Liver (tissue), 9 donors: ENCODE results near the gene EPB41L4B. TPM values are rescaled to one million over a fixed set of nuclear protein-coding genes. Genes with fewer than 3 reads are reported as not detected.
A peak's percentile ranks its signal among the peaks of the same experiment; 100 is the strongest.

Experiments
- DNase-seq: peaks from one replicate; pipeline ENCODE4 v3.0.0-alpha.2; 2017; ENCODE audit warnings: low spot score
- H3K27ac ChIP-seq, 2 donors: one replicate each; pipeline ENCODE4 v1.7.0; 2013; ENCODE audit warnings: inconsistent platforms in 2 of 2, low read length in 2 of 2, control low read depth in 1 of 2, low read depth in 1 of 2, mild to moderate bottlenecking in 1 of 2
- H3K27me3 ChIP-seq, 4 donors: one replicate each; pipeline versions ENCODE4 v1.6.1 to v1.7.0; 2013; ENCODE audit warnings: low read length in 3 of 4, inconsistent platforms in 1 of 4, mild to moderate bottlenecking in 1 of 4, moderate library complexity in 1 of 4; ENCODE audit not compliant: control insufficient read depth in 4 of 4, insufficient read depth in 4 of 4
- H3K36me3 ChIP-seq, 4 donors: one replicate each; pipeline versions ENCODE4 v1.6.1 to v1.7.0; 2013; ENCODE audit warnings: low read length in 3 of 4, mild to moderate bottlenecking in 3 of 4, low read depth in 1 of 4, moderate library complexity in 1 of 4; ENCODE audit not compliant: control insufficient read depth in 4 of 4, insufficient read depth in 3 of 4
- H3K4me1 ChIP-seq, 4 donors: one replicate each; pipeline versions ENCODE4 v1.6.1 to v1.7.0; 2013; ENCODE audit warnings: low read length in 3 of 4, mild to moderate bottlenecking in 3 of 4, moderate library complexity in 1 of 4; ENCODE audit not compliant: control insufficient read depth in 4 of 4, insufficient read depth in 4 of 4
- H3K4me3 ChIP-seq, 3 donors: one replicate each; pipeline versions ENCODE4 v1.6.1 to v1.7.0; 2013; ENCODE audit warnings: low read length in 3 of 3, control low read depth in 1 of 3, low read depth in 1 of 3, mild to moderate bottlenecking in 1 of 3
- H3K9ac ChIP-seq, 2 donors: one replicate each; pipeline ENCODE4 v1.7.0; 2013; ENCODE audit warnings: low read length in 2 of 2, mild to moderate bottlenecking in 2 of 2, moderate library complexity in 2 of 2, control low read depth in 1 of 2, low read depth in 1 of 2
- H3K9me3 ChIP-seq, 4 donors: one replicate each; pipeline versions ENCODE4 v1.6.1 to v1.7.0; 2013; ENCODE audit warnings: low read length in 3 of 4; ENCODE audit not compliant: control insufficient read depth in 4 of 4
- EGR1 ChIP-seq, 2 donors: IDR thresholded peaks; 2 replicates each; pipeline ENCODE4 v1.6.1; 2016 to 2018; ENCODE audit warnings: antibody characterized with exemption in 2 of 2, low read depth in 2 of 2
- FOXA1 ChIP-seq: IDR thresholded peaks from 2 replicates; pipeline ENCODE4 v1.6.1; 2016; ENCODE audit warnings: antibody characterized with exemption
- FOXA2 ChIP-seq: IDR thresholded peaks from 2 replicates; pipeline ENCODE4 v1.6.1; 2016; ENCODE audit warnings: antibody characterized with exemption
- GABPA ChIP-seq, 2 donors: IDR thresholded peaks in 1 of 2; conservative IDR thresholded peaks in 1 of 2; 2 replicates each; pipeline ENCODE4 v1.6.1; 2016; ENCODE audit warnings: antibody characterized with exemption in 2 of 2, mild to moderate bottlenecking in 1 of 2, moderate library complexity in 1 of 2
- HNF4A ChIP-seq, 2 donors: conservative IDR thresholded peaks; 2 replicates each; pipeline ENCODE4 v1.6.1; 2016; ENCODE audit warnings: antibody characterized with exemption in 2 of 2, mild to moderate bottlenecking in 2 of 2
- HNF4G ChIP-seq: IDR thresholded peaks from 2 replicates; pipeline ENCODE4 v1.6.1; 2016; ENCODE audit warnings: antibody characterized with exemption
- JUND ChIP-seq, 2 donors: IDR thresholded peaks; 2 replicates each; pipeline ENCODE4 v1.6.1; 2016; ENCODE audit warnings: antibody characterized with exemption in 2 of 2
- NR2F2 ChIP-seq: IDR thresholded peaks from 2 replicates; pipeline ENCODE4 v1.6.1; 2016; ENCODE audit warnings: antibody characterized with exemption
- RAD21 ChIP-seq, 2 donors: IDR thresholded peaks; 2 replicates each; pipeline ENCODE4 v1.6.1; 2016; ENCODE audit warnings: antibody characterized with exemption in 2 of 2, mild to moderate bottlenecking in 2 of 2
- REST ChIP-seq: IDR thresholded peaks from 2 replicates; pipeline ENCODE4 v1.6.1; 2016; ENCODE audit warnings: antibody characterized with exemption, mild to moderate bottlenecking
- RXRA ChIP-seq, 2 donors: IDR thresholded peaks; 2 replicates each; pipeline ENCODE4 v1.6.1; 2017 to 2018; ENCODE audit warnings: antibody characterized with exemption in 2 of 2, mild to moderate bottlenecking in 1 of 2
- SP1 ChIP-seq: IDR thresholded peaks from 2 replicates; pipeline ENCODE4 v1.6.1; 2018; ENCODE audit warnings: antibody characterized with exemption, mild to moderate bottlenecking
- TAF1 ChIP-seq: conservative IDR thresholded peaks from 2 replicates; pipeline ENCODE4 v1.6.1; 2016; ENCODE audit warnings: antibody characterized with exemption, mild to moderate bottlenecking
- YY1 ChIP-seq: IDR thresholded peaks from 2 replicates; pipeline ENCODE4 v1.6.1; 2016; ENCODE audit warnings: antibody characterized with exemption, mild to moderate bottlenecking
- WGBS: extraction: QIAGEN DNeasy Blood & Tissue Kit; methylation state at CpG from one replicate; pipeline ENCODE4 v1.1.7; 2013; 5-methylcytosine and 5-hydroxymethylcytosine counted together
- polyA plus RNA-seq, 2 donors: library from polyadenylated mRNA; stranded (reverse) in 1 of 2; unstranded in 1 of 2; fragments of 200-250 nt in 1 of 2; fragments of >200 nt in 1 of 2; fragmentation: Nextera tagmentation in 1 of 2; extraction: Ambion mirVana in 1 of 2; gene quantifications; one replicate each; pipeline versions ENCODE4 v1.2.1 to v1.2.3, GENCODE V29; 2013 to 2015
- total RNA-seq, 2 donors: library from RNA; depleted of rRNA; stranded (reverse); fragments of >200 nt; gene quantifications; one replicate each; pipeline ENCODE4 v1.2.3, GENCODE V29; 2014
- TF ChIP-seq, protein P1 (sequence below): IDR thresholded peaks from 2 replicates; pipeline ENCODE4 v1.6.1; 2016; ENCODE audit warnings: antibody characterized with exemption
- TF ChIP-seq, protein P2 (sequence below): IDR thresholded peaks from 2 replicates; pipeline ENCODE4 v1.6.1; 2016; ENCODE audit warnings: antibody characterized with exemption
- TF ChIP-seq, protein P3 (sequence below): IDR thresholded peaks from 2 replicates; pipeline ENCODE4 v1.6.1; 2016; ENCODE audit warnings: antibody characterized with exemption
- donor health status: healthy.
- donor health status: healthy.
- donor health status: healthy.
- donor health status: healthy.
- donor health status: healthy.

The EPB41L4B gene
- total and polyA plus RNA-seq, 4 donors: 9.9 to 42.6 (median 23.9) TPM

- H3K4me3 ChIP-seq: no peak overlapping the region
- no peak overlapping the region for H3K9ac ChIP-seq
- H3K4me1 ChIP-seq: peaks cover 0 to 6% (median 3%) of the 10 kb centered on the region in 4 donors
- no peaks in the 10 kb centered on the region for H3K36me3 ChIP-seq
- TF ChIP-seq YY1 (no peak), RAD21 (IDR thresholded peaks at IDR 0.05) (no peak), EGR1 (IDR thresholded peaks at IDR 0.05; ENCODE audit: low read depth in 2 of 2) (no peak), TAF1 (no peak), RXRA (IDR thresholded peaks at IDR 0.05) (no peak), JUND (IDR thresholded peaks at IDR 0.05) (no peak), HNF4G (no peak), NR2F2 (no peak), FOXA2 (no peak), REST (no peak), HNF4A (conservative IDR thresholded peaks at IDR 0.05) (no peak), SP1 (no peak)
- TF ChIP-seq, protein P1, sequence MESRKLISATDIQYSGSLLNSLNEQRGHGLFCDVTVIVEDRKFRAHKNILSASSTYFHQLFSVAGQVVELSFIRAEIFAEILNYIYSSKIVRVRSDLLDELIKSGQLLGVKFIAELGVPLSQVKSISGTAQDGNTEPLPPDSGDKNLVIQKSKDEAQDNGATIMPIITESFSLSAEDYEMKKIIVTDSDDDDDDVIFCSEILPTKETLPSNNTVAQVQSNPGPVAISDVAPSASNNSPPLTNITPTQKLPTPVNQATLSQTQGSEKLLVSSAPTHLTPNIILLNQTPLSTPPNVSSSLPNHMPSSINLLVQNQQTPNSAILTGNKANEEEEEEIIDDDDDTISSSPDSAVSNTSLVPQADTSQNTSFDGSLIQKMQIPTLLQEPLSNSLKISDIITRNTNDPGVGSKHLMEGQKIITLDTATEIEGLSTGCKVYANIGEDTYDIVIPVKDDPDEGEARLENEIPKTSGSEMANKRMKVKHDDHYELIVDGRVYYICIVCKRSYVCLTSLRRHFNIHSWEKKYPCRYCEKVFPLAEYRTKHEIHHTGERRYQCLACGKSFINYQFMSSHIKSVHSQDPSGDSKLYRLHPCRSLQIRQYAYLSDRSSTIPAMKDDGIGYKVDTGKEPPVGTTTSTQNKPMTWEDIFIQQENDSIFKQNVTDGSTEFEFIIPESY: no peak
- TF ChIP-seq, protein P2, sequence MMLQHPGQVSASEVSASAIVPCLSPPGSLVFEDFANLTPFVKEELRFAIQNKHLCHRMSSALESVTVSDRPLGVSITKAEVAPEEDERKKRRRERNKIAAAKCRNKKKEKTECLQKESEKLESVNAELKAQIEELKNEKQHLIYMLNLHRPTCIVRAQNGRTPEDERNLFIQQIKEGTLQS: no peak
- TF ChIP-seq, protein P3, sequence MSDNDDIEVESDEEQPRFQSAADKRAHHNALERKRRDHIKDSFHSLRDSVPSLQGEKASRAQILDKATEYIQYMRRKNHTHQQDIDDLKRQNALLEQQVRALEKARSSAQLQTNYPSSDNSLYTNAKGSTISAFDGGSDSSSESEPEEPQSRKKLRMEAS: no peak
- DNase-seq: no peak
- no peaks in the 10 kb centered on the region for H3K9me3 ChIP-seq
- H3K27ac ChIP-seq: no peak overlapping the region
- 89% methylated on average over 5 of the region's 5 CpGs for WGBS
- H3K27me3 ChIP-seq: peaks cover 0 to 4% (median 2%) of the 10 kb centered on the region in 4 donors
Measured at GRCh38 chr9:109167716-109168115, 153.1 kb downstream of the EPB41L4B start.

GRCh38 chr9:109166771-109167601, 153.9 kb downstream of the EPB41L4B start, which contains the start of gene FRRS1L:
Gene FRRS1L (minus strand): TSS chr9:109167249. CDS start chr9:109167138, 111 bp downstream.
- Histone ChIP-seq H3K36me3 (no peaks in the 10 kb centered on the region), H3K4me3 (peak within 1 kb of the TSS in 1 of 3 donors; percentile 47), H3K27me3 (peaks cover 0 to 4% (median 2%) of the 10 kb centered on the region in 4 donors), H3K27ac (no peak within 1 kb of the TSS), H3K4me1 (peaks cover 0 to 6% (median 3%) of the 10 kb centered on the region in 4 donors), H3K9me3 (no peaks in the 10 kb centered on the region), H3K9ac (no peak within 1 kb of the TSS)
- WGBS: 13% methylated on average over 85 of the region's 86 CpGs
- no peak for TF ChIP-seq FOXA1
- TF ChIP-seq EGR1 (IDR thresholded peaks at IDR 0.05; ENCODE audit: low read depth in 2 of 2): no peak
- TF ChIP-seq TAF1: no peak
- TF ChIP-seq, protein P3: no peak
- no peak for TF ChIP-seq RAD21 (IDR thresholded peaks at IDR 0.05)
- TF ChIP-seq GABPA (IDR thresholded peaks at IDR 0.05 in 1 of 2, conservative IDR thresholded peaks at IDR 0.05 in 1 of 2): no peak
- TF ChIP-seq NR2F2: no peak
- TF ChIP-seq HNF4A (conservative IDR thresholded peaks at IDR 0.05): no peak
- TF ChIP-seq, protein P2: no peak
- no peak for TF ChIP-seq RXRA (IDR thresholded peaks at IDR 0.05)
- TF ChIP-seq YY1: no peak
- TF ChIP-seq FOXA2: no peak
- no peak for TF ChIP-seq JUND (IDR thresholded peaks at IDR 0.05)
- TF ChIP-seq HNF4G: no peak
- TF ChIP-seq SP1: no peak
- no peak for TF ChIP-seq REST
- no peak for DNase-seq
